Adrenal gland (tissue), 12 donors: ENCODE data around the gene MEI4. TPM values are rescaled to one million over a fixed set of nuclear protein-coding genes. Genes with fewer than 3 reads are reported as not detected.

ENCODE experiments used
- DNase-seq, 7 donors: peaks; one replicate each; pipeline ENCODE4 v3.0.0-alpha.2; 2019 to 2020
- H3K27ac ChIP-seq, 5 donors: fragments of 200-600 bp; sonication (generic) in 4 of 5; 1 replicate in 3 of 5; 2 replicates in 2 of 5; pipeline versions ENCODE4 v1.5.1 to v1.8.0; 2016 to 2020; ENCODE audit warnings: mild to moderate bottlenecking in 1 of 5
- H3K27me3 ChIP-seq: fragments of 200-600 bp; 2 replicates; pipeline ENCODE4 v1.8.0; 2021
- H3K36me3 ChIP-seq, 2 donors: fragments of 200-600 bp; replicated peaks in 1 of 2; 1 replicate in 1 of 2; 2 replicates in 1 of 2; pipeline versions ENCODE4 v1.5.1 to v1.8.0; 2018 to 2022
- H3K4me1 ChIP-seq, 2 donors: fragments of 200-600 bp; replicated peaks in 1 of 2; 1 replicate in 1 of 2; 2 replicates in 1 of 2; pipeline versions ENCODE4 v1.5.1 to v1.8.0; 2018 to 2021
- H3K4me3 ChIP-seq, 4 donors: fragments of 200-600 bp; sonication (generic) in 3 of 4; one replicate each; pipeline ENCODE4 v1.5.1; 2016 to 2018
- H3K9me3 ChIP-seq, 3 donors: fragments of 200-600 bp; sonication (generic) in 1 of 3; replicated peaks in 1 of 3; 1 replicate in 2 of 3; 2 replicates in 1 of 3; pipeline versions ENCODE4 v1.5.1 to v1.8.0; 2016 to 2021
- CTCF ChIP-seq, 6 experiments: fragments of 450-650 bp in 4 of 6; fragments of 200-600 bp in 2 of 6; sonication (generic) in 1 of 6; IDR thresholded peaks; 1 replicate in 5 of 6; 2 replicates in 1 of 6; pipeline versions ENCODE4 v1.5.1 to v1.8.0; 2016 to 2021; ENCODE audit warnings: antibody characterized with exemption in 6 of 6, mild to moderate bottlenecking in 2 of 6, moderate library complexity in 1 of 6
- POLR2A ChIP-seq, 2 donors: fragments of 450-650 bp; IDR thresholded peaks; one replicate each; pipeline ENCODE4 v1.6.1; 2017; ENCODE audit warnings: antibody characterized with exemption in 2 of 2, mild to moderate bottlenecking in 2 of 2, moderate library complexity in 1 of 2
- WGBS, 4 donors: extraction: QIAGEN DNeasy Blood & Tissue Kit in 2 of 4; methylation state at CpG; one replicate each; pipeline versions ENCODE4 v1.1.5 to v1.1.7; 2013 to 2017; 5-methylcytosine and 5-hydroxymethylcytosine counted together
- intact Hi-C, 2 donors: fragments of 100-400 bp; cut with DNase I; formaldehyde crosslinking; loops; one replicate each; pipeline versions ENCODE4 v1.14.1 to v1.15.0; 2022 to 2023
- polyA plus RNA-seq, 3 donors: library from polyadenylated mRNA; stranded (reverse); fragments of 200-250 nt in 2 of 3; fragments of 350-450 nt in 1 of 3; fragmentation: Illumina TruSeq in 1 of 3; extraction: RNeasy Lipid Tissue Mini Kit (QIAGEN cat#74804) in 1 of 3; gene quantifications; one replicate each; pipeline ENCODE4 v1.2.3, GENCODE V29; 2013 to 2014
- total RNA-seq, 9 donors: library from RNA; depleted of rRNA in 4 of 9; stranded (reverse); fragments of >200 nt in 4 of 9; fragments of 120-200 nt in 1 of 9; fragmentation: NEBNext Ultra II Directional in 1 of 9; extraction: Animal tissue kit (Norgen Biotek cat#: 25700) in 1 of 9; gene quantifications; one replicate each; pipeline versions ENCODE4 v1.1.0 to v1.2.4, GENCODE V29; 2013 to 2023
- donor health status: healthy with polysubstance abuse.
- donor health status: Bipolar disorder and iron deficiency.
- donor health status: DM: yes; HTN: yes; CAD: no.
- donor health status: DM: no; HTN: no; CAD: no.
- donor health status: DM: no; HTN: no; CAD: no.
- donor health status: DM: yes; HTN: yes; CAD: no.

MEI4 gene
- total and polyA plus RNA-seq, 12 donors = 0.16 to 2.8 (median 0.66) TPM

GRCh38 chr6:77857421-77857820, 204.6 kb downstream of the MEI4 start:
- intact Hi-C loops = no loop called here
- no peak for DNase-seq
- H3K27me3 ChIP-seq = no peaks in the 10 kb centered on the region
- TF ChIP-seq CTCF (IDR thresholded peaks at IDR 0.05) = no peak
- TF ChIP-seq POLR2A (IDR thresholded peaks at IDR 0.05) = no peak
- no peaks in the 10 kb centered on the region for H3K4me1 ChIP-seq
- H3K36me3 ChIP-seq = no peaks in the 10 kb centered on the region
- H3K4me3 ChIP-seq = no peak overlapping the region
- H3K27ac ChIP-seq = no peak overlapping the region
- H3K9me3 ChIP-seq = no peaks in the 10 kb centered on the region

- Histone ChIP-seq H3K27ac (no peak overlapping the region), H3K27me3 (no peaks in the 10 kb centered on the region), H3K36me3 (no peaks in the 10 kb centered on the region), H3K4me1 (no peaks in the 10 kb centered on the region), H3K9me3 (no peaks in the 10 kb centered on the region), H3K4me3 (no peak overlapping the region)
- intact Hi-C loops = no loop called here
- no peak for DNase-seq
- no peak for TF ChIP-seq POLR2A (IDR thresholded peaks at IDR 0.05)
- TF ChIP-seq CTCF (IDR thresholded peaks at IDR 0.05) = no peak
- WGBS, 4 donors = 73 to 86% (median 84%) methylated on average over 2 of the region's 2 CpGs
Observed at GRCh38 chr6:77876300-77876699, 223.5 kb downstream of the MEI4 start.

- no peak overlapping the region for H3K4me3 ChIP-seq
- H3K27ac ChIP-seq = no peak overlapping the region
- WGBS, 4 donors = 56 to 80% (median 63%) methylated on average over 2 of the region's 2 CpGs
- H3K36me3 ChIP-seq = no peaks in the 10 kb centered on the region
- TF ChIP-seq CTCF (IDR thresholded peaks at IDR 0.05) (no peak), POLR2A (IDR thresholded peaks at IDR 0.05) (no peak)
- no peaks in the 10 kb centered on the region for H3K4me1 ChIP-seq
- H3K27me3 ChIP-seq = no peaks in the 10 kb centered on the region
- intact Hi-C loops = no loop called here
- DNase-seq = no peak
- no peaks in the 10 kb centered on the region for H3K9me3 ChIP-seq
Observed at GRCh38 chr6:77879527-77879926, 226.7 kb downstream of the MEI4 start.

GRCh38 chr6:77880501-77880900, 227.7 kb downstream of the MEI4 start:
- Histone ChIP-seq H3K27me3 (no peaks in the 10 kb centered on the region), H3K27ac (no peak overlapping the region), H3K4me3 (no peak overlapping the region), H3K36me3 (no peaks in the 10 kb centered on the region), H3K9me3 (no peaks in the 10 kb centered on the region), H3K4me1 (no peaks in the 10 kb centered on the region)
- intact Hi-C loops = no loop called here
- no peak for DNase-seq
- TF ChIP-seq CTCF (IDR thresholded peaks at IDR 0.05) = no peak
- TF ChIP-seq POLR2A (IDR thresholded peaks at IDR 0.05) = no peak
- 40 to 58% (median 52%) methylated on average over 2 of the region's 2 CpGs for WGBS, 4 donors
